CD4-positive, alpha-beta T cell treated with Interleukin-6 at 100 ng/mL for 8 hours (primary cell): ENCODE results near the gene CEACAM21.

Experiments used
- DNase-seq: peaks from one replicate; pipeline ENCODE4 v3.0.0-alpha.2; 2020; ENCODE audit warnings: mixed read lengths, low spot score

The CEACAM21 gene

DNA sequence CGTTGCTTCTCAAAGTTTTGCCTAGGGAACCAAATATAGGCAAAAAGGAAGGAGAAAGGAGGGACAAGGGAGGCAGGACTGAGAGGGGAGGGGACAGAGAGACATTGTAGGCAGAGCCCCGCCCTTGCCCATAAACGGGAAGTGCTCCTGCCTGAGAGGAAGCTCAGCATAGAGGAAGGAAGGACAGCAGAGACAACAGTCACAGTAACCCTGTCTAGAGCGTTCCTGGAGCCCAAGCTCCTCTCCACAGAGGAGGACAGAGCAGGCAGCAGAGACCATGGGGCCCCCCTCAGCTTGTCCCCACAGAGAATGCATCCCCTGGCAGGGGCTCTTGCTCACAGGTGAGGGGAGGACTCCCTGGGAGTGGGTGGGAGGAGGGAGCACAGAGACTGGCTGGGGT lies at the start of gene CEACAM21:
TSS of gene CEACAM21 (plus strand) at position 169 of the 400 bp plus-strand sequence. CDS start at position 278, 109 bp downstream.
- peak; percentile 67 for DNase-seq

DNA sequence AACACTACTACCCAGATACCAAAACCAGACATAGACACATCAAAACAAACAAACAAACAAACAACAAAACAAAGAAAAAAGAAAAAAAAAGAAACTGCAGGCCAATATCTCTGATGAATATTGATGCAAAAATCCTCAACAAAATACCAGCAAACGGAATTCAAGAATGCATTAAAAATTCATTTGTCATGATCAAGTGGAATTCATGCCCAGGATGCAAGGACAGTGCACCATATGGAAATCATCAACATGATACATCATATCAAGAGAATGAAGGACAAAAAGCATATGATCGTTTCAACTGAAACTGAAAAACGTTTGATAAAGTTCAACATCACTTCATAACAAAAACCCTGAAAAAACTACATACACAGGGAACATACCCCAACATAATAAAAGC lies 48.9 kb upstream of the CEACAM21 start:
- no peak for DNase-seq

DNA sequence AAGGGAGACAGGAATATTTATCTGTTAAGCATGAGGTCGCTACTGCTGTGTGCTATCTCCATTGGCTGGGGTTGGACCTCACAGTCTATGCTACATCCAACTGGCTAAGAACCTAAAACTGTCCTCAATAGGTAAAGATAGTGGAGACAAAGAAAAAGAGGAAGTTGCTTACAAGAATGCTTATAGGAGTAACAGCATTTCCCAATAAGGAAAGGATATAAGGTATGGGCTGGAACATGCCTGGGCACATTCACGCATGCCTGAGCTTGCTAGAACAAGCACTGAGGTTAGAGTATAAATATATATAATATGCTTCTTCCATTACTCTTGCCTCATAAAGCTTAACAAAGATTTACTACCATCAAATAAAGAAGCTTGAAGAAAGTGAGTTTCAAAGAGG lies 47.9 kb upstream of the CEACAM21 start:
- DNase-seq = no peak

DNA sequence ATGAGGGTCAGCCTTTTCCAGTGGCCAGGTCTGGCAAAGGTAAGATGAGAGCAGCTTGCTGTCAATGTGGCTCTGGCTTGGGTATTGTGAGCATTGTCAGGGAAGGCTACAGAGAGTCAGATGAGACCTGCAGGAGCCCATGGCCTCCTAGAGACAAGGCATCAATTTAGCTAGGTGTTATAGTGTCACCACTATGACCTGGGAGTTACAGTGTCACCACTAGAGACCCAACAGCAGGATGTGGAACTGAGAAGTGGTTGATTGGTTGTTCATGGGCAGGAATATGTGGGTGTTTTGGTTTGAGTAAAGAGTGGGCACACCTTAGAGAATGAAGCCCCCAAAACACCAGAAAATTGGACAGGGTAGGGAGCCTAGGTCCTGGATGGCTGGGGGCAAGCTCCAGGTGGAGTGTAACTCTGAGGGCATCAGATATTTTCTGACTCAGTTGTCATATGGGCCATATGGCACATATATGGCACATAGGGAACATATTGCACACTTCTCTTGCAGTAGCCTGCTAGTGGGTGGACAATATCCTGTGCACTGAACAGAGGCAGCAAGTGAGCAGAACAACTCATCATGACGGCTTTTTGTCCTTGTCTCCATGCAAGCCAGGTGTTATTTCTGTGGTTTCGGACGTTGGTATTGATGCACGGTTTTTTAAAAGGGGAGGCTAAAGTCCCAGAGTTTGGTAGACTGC lies 46.3 kb upstream of the CEACAM21 start:
- no peak for DNase-seq

DNA sequence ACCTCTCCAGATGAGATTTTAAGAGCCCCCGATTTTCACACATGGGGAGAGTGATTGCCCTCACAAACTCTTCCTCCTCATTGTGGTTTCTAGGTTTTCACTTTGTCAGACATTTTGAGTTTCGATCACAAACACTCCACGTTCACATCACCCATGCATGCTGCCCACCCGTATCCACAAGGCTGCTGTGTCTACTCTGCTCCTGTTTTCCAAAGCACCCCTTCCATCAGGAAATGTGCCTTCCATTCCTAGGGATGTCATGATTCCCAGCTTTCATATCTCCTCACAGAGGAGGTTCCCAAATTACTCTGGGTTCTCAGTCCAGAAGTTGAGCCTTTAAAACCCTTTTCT lies 45.8 kb upstream of the CEACAM21 start:
- no peak for DNase-seq

DNA sequence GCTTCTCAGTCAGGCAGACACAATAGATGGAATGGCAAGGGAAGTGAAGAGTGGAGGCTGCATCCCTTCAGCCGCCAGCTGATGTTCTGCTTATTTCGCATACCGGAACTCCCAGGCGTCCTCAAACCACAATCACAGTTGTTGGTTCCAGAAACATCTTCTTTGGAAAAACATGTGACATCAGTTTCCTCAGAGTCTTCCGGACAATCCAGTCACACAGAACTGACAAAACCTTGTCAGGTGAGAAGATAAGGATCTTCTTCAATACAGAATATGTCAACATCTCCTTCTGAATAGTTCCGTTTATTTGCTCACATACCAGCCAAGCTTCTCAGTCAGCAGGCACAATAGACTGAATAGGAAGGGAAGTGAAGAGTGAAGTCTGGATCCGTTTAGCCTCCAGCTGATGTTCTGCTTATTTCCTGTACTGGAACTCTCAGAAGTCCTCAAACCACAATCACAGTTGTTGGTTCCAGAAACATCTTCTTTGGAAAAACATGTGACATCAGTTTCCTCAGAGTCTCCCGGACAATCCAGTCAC lies 45.1 kb upstream of the CEACAM21 start:
- DNase-seq = peak; percentile 7

DNA sequence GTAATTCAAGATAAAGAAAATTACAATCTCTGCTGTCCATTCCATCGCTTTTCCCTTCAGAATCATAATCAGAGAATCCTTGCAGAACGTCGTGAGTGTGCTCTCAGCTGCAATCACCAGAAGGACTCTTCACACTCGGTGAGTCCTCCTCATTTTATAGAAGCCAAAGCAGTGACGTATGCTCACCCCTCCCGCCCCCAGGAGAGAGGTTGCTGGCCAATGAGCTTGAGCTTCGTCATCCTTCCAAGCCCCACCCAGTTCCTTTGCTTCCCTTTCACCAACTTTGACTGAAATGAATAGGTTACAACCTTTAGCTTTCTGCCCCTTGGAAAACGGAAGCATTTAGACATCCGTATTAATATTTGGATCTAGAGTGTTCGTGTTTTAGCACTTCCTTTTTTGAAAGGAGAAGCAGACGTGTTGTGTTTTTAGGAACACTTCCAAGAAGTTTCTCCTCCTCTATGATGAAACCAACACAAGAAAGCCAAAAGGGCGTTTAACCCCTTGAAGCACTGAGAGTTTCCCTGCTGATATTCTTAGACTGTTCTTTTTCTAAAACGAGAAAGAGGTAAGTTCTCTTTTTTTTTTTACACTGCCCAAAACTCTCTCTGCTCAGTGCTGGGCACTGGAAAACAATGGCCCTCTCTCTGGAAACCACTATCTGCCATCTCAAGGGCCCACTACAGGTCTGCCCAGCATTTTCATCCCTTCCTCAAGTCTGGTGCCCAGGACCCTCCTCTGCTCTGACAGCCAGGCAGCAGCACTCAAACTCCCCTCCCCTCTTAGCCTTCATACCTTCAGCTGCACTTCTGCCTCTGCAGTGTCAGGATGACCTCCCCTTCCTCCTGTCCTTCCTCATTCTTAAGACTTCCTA lies 44.3 kb upstream of the CEACAM21 start:
- DNase-seq = peak; percentile 90

DNA sequence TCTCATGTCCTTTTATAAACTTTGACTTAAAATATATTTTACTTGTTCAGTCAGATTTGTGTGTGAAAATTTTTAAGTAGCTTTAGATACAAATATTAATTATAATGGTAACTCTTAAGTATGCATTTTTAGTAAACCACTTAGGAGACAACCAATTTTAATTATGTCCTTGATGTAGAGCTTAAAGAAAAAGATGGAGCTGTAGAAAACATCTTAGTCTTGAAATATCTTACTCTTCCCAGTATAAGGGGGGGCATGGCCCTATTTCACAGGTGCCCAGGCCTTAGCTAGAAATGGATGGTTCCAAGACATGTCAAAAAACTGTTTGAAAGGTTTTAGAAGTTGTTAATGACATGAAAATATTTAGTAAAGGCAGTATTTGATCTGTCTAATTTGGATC lies 43.4 kb upstream of the CEACAM21 start:
- DNase-seq = no peak

DNA sequence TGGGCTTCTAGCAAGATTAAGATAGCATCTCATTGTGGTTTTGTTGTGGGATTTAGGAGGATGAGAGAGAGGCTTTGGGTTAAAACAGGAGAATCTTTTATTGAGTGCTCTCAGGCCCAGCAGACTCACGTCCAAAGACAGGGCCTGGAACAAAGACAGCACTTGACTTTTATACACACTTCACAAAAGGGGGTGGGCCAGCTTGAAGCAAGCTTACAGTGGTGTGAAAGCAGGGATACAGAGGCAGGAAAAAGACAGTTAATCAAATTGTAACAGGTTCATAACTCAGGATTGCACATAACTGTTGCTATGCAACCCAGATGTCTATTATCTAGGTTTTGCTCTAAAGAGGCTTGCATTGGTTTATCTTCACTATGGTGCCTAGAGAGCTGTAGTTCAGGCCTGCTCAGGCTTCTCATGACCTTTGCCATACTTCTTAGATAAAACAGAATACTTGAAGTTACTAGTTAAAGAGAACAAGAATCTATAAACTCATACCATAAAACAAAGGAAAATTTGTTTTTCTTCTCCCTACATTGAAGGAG lies 42.2 kb upstream of the CEACAM21 start:
- no peak for DNase-seq

DNA sequence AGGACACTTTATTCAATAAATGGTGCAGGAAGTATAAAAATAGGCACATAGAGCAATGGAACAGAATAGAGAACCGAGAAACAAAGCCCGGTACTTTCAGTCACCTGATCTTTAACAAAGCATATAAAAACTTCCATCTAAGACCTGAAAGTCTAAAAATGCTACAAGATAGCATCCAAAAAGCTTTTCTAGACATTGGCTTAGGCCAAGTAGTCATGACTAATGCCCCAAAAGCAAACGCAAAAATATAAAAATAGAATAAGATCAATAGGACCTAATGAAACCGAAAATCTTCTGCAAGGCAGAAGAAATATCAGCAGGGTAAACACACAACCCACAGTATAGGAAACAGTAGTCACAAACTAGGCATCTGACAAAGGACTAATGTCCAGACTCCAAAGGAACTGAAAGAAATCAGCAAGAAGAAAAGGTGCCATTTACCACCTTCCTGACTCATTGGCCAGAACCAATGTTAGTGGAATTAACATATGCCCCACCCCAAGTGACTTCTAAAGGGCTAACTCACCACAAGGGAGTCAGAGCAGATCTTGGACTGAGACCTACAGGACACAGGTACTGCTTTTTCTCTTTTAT lies 40.8 kb upstream of the CEACAM21 start:
- DNase-seq = no peak

DNA sequence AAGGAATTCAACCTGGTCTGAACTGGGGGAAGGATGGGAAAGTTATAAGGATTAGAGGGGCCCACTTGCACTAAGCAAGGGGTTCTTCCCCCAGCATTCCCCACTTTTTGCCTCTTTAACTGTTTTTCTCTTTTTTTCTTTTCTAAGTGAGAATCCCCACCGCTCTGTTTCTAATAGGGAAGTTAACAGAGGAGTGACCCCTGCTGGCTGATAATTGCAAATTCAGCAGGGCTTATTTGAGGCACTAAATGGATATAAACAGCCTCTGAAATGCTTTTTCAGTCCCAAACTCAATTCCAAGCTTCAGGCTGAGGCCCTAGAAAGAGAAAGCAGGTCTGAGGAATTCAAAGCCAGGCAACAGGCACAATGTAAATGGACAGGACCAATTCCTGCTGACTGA lies 38.2 kb upstream of the CEACAM21 start:
- DNase-seq = peak; percentile 40

DNA sequence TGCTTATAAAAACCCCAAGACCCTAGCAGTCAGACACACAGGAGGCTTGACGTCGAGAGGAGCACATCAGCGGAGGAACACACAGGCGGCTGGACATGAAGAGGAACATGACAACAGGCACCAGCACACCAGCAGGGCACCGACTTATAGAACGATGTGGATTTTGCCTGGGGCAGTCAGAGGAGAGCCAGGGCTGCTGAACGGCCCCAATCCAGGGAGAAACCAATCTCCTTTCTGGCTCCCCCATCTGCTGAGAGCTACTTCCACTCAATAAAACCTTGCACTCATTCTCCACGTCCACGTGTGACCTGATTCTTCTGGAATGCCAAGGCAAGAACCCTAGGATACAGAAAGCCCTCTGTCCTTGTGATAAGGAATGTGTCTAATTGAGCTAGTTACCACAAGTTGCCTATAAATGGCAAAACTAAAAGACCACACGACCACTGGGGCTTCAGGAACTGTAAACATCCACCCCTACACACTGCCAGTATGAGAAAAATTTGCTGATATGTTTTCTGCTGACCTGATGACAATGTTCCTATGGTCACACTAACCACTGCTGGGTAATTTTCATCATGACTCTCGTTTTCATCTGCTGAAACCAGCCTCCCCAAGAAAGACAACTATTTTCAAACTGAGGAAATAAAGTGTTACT lies 35.8 kb upstream of the CEACAM21 start:
- DNase-seq = no peak

DNA sequence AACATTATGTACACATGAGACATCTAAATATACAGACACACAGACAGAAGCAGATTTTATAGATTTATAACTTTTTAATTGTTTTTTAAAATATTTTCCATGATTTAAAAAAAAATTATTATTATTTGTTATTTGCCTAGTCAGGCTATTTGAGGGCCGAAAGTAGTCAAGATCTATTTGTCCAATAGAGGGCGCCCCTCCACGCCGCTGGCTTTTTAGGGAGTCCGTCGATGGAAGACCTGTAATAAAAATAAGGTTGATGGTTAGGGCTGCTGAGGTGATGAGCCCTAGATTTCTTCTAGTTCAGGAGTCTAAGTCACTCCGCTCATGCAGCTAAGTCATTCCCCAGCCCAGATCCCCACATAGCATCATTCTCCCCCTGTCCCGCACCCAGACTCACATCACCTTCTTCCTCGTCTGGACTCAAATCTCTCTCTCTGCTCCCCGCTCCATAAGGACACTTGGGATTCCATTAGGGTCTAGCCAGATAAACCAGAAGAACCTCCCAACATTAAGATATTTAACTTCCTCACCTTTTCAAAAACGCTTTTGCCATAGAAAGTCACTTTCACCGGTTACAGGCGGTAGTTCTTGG lies 33.9 kb upstream of the CEACAM21 start:
- DNase-seq = peak; percentile 82

DNA sequence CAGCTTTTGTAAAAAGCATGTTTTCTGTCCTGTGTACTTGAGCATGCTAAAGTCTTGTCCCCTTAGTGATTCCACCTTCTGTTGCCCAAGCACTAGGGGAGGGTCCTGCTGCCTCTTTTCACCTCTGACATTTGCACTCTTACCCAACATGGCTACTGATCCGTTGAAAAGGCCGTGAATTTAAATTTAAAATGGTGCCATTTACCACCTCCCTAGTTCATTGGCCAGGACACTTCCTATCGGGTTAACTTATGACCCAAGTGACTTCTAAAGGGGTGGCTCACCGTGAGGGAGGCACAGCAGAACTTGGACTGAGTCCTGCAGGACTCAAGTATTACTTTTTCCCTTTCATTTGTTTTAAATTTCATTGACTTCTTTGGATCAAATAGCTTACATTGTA lies 33.3 kb upstream of the CEACAM21 start:
- no peak for DNase-seq

DNA sequence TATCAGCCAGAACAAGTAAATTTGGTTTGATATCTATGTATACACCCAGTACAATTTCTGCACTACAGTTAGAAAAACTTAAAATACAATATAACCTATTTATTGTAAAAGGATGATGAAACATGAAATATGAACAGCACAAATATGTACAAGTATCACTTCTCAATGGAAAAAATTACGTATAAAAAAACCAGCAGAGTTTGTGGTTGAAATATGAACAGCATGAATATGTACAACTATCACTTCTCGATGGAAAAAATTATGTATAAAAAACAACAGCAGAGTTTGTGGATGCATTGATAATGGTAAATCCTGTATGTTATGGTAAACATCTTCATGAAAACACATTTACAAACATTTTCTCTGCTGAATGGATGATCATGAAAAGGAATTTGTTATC lies 32.4 kb upstream of the CEACAM21 start:
- no peak for DNase-seq

DNA sequence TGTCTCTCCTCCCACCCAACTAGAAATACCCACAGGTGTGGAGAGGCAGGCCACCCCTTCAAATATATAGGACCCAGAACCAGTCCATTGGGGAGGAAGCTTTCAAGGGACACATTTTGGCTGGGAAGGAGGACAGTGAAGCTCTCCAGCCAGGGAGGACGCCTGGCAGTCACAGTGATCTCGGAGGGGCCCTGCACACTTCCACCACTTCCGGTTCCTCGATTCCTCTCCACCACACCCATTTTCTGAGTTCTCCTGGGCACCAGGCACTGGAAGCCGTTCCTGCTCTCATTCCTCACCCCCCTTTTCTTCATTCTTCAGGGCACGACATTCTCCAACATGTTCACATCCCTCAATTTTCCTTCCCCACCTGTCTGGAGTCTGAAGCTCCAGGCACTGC lies 30.4 kb upstream of the CEACAM21 start:
- DNase-seq = no peak

DNA sequence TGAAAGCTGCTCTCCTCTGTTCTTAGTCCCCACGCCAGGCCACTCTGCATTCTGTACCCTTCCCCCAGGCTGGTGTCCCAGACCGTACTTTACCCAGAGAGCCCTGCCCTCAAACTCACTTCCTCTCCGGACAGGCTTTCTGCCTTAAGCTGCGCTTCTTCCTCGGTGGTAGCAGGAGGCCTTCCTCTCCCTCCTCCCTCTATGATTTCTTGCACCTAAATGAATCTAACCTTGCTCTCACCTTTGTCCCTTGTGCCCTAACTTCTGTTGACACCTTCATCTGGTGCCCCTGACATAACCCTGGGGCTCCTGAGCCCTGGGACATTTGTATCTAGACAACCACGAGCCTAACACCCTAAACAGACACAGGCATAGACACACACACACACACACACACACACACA lies 29.6 kb upstream of the CEACAM21 start:
- DNase-seq = peak; percentile 58

DNA sequence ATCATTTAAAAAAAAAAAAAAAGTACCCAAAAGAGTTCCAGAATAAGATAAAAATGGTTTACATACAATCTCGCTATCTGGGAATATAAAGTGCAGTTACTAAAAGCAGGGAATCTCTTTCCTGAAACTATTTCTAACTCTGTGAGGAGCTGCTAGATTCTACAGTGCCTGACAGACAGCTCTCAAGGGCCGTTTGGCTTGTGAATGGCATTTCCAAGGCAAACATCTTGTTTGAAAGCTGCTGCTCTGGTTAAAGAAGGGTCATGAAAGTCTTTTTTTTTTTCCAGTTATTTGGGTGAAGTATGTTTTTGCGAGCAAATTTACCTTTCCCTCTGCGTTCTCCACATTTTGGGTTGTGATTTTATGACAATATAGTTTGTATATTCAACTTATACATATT lies 29.0 kb upstream of the CEACAM21 start:
- no peak for DNase-seq

DNA sequence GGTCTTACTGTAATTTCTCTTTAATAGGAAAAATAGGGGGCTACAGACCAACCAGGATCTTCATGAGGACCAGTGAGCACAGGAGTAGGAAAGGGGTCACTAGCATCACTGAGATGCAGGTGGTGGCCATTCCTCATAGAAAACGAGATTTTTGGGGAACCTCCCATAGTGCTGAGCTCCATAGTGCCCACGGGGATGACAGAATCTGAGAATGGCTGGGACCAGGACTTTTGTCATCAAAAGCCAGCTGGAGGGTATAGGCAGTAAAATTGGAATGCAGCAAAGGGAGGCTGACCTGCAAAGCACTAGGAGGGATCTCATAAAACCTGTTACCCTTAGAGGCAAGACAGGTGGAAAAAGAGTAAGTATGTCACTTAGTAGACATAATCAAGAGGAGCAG lies 28.4 kb upstream of the CEACAM21 start:
- DNase-seq = no peak

DNA sequence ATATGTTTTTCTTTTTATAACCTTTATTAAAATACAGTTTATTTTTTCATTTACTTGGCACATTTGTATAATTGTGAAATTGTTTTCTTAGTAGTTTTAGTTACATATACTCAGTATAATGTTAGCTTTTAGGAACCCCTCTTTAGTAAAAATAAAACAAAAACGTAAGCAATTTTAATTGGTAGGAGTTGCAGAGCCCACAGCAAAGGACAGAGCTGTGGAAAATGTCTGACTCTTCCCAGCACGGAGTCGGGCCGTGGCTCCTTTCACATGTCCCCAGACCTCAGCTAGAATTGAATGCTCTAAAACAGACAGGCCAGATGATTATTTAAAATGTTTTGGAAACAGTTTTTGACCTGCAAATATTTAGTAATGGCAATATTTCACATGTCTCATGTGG lies 27.9 kb upstream of the CEACAM21 start:
- no peak for DNase-seq

DNA sequence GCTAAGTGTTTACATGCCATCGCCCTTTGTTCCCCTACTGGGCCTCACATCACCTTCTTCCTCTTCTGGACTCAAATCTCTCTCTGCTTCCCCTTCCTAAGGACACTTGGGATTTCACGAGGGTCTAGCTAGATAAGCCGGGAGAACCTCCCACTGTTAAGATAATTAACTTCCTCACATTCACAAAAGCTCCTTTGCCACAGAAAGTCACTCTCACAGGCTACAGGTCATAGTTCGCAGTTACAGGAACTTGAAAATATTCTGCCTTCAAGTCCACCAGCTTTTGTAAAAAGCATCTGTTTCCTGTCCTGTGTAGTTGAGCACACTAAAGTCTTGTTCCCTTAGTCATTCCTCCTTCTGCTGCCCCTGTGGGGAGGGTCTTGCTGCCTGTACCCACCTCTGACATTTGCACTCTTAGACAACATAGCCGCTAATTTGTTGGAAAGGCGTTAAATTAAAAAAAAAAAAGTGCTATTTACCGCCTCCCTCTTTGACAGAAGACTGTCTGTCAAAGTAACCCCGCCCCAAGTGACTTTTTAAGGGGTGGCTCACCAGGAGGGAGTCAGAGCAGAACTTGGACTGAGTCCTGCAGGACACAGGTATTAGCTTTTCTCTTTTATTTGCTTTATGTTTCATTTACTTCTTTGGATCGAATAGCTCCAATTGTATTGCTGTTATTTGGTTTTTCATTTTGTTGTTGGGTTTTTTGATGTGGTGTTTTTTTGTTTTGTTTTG lies 26.8 kb upstream of the CEACAM21 start:
- DNase-seq = peak; percentile 89
